22Rv1 (cell line): ENCODE results near the gene KHDC3L.
"Not testable (repeated sequence)": the region's sequence is repeated elsewhere in the genome, so short reads cannot be mapped to it uniquely, and the experiment has no call there.

Source experiments
- H3K27ac ChIP-seq: fragments of 450-650 bp; 2 replicates; pipeline ENCODE4 v1.5.1; 2017
- CTCF ChIP-seq: fragments of 450-650 bp; IDR thresholded peaks from 2 replicates; pipeline ENCODE4 v1.5.1; 2017; ENCODE audit warnings: mild to moderate bottlenecking
- ZFX ChIP-seq: fragments of 450-650 bp; IDR thresholded peaks from 2 replicates; pipeline ENCODE4 v1.6.1; 2017; ENCODE audit warnings: antibody characterized with exemption, borderline replicate concordance

The KHDC3L gene

GRCh38 chr6:73369563-73369962 lies 7.1 kb downstream of the KHDC3L start, which contains the start of gene OOEP:
OOEP (minus strand) TSS chr6:73369897; CDS start chr6:73369792, 105 bp downstream.
- no peak within 1 kb of the TSS for H3K27ac ChIP-seq
- TF ChIP-seq ZFX (no peak), CTCF (no peak)

- TF ChIP-seq CTCF (no peak), ZFX (no peak)
These were observed 9.5 kb downstream of the KHDC3L start for GRCh38 chr6:73371984-73372383.

GRCh38 chr6:73372516-73372915 lies 10.1 kb downstream of the KHDC3L start:
- no peak for TF ChIP-seq ZFX
- no peak for TF ChIP-seq CTCF

More at GRCh38 chr6:73371984-73372383, 9.5 kb downstream of the KHDC3L start:
- no peak overlapping the region for H3K27ac ChIP-seq

GRCh38 chr6:73375216-73375615 lies 12.8 kb downstream of the KHDC3L start:
- TF ChIP-seq CTCF (no peak), ZFX (no peak)
- peak overlapping the region; percentile 32; the same call in 1 of the 2 replicates for H3K27ac ChIP-seq

More at GRCh38 chr6:73372516-73372915, 10.1 kb downstream of the KHDC3L start:
- no peak overlapping the region for H3K27ac ChIP-seq

GRCh38 chr6:73377225-73377624 lies 14.8 kb downstream of the KHDC3L start:
- no peak overlapping the region for H3K27ac ChIP-seq
- TF ChIP-seq CTCF = no peak
- no peak for TF ChIP-seq ZFX

- not testable (repeated sequence) for H3K27ac ChIP-seq
These were observed 19.1 kb downstream of the KHDC3L start for GRCh38 chr6:73381531-73381930.

GRCh38 chr6:73382462-73383113 lies 20.1 kb downstream of the KHDC3L start:
- TF ChIP-seq ZFX (no peak), CTCF (no peak)
- no peak overlapping the region for H3K27ac ChIP-seq

- TF ChIP-seq ZFX = no peak
- TF ChIP-seq CTCF = no peak
- H3K27ac ChIP-seq = no peak overlapping the region
These were observed 26.0 kb downstream of the KHDC3L start for GRCh38 chr6:73388433-73388799.
